ENCODE data around the gene RLN3.

The RLN3 gene

DNA sequence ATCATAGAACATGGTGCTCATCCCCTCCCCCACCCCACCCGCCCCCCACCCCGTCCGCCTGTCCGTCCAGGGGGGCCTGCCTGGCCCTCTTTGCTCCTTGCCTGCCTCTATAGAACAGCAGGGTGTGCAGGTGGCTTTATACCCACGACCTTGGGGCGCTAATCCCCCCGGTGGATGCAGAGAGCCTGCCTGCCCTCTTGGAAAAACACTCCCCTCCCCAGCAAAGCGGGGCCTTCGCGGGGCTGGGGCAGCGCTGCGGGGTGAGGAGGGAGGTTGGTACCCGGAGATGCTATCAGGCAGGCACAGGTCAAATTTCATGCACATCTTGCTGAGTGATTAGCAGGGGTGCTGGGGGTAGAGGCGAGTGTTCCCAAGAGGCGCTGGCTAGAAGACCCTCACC, 43.8 kb upstream of the RLN3 start:
- Histone ChIP-seq H3K4me1 (ENCODE audit: insufficient read depth, low read length) (peaks cover 33% of the 10 kb centered on the region), H3K4me3 (ENCODE audit: low read length) (no peak overlapping the region), H3K36me3 (ENCODE audit: insufficient read depth, low read length) (no peaks in the 10 kb centered on the region), H3K9me3 (ENCODE audit: insufficient read depth, low read depth, low read length) (no peaks in the 10 kb centered on the region), H3K27me3 (ENCODE audit: insufficient read depth, low read length) (no peaks in the 10 kb centered on the region), H3K27ac (ENCODE audit: low read depth, low read length) (no peak overlapping the region), H3K9ac (ENCODE audit: low read depth, low read length) (no peak overlapping the region)
- WGBS, result 80% methylated on average over 12 of the region's 15 CpGs

DNA sequence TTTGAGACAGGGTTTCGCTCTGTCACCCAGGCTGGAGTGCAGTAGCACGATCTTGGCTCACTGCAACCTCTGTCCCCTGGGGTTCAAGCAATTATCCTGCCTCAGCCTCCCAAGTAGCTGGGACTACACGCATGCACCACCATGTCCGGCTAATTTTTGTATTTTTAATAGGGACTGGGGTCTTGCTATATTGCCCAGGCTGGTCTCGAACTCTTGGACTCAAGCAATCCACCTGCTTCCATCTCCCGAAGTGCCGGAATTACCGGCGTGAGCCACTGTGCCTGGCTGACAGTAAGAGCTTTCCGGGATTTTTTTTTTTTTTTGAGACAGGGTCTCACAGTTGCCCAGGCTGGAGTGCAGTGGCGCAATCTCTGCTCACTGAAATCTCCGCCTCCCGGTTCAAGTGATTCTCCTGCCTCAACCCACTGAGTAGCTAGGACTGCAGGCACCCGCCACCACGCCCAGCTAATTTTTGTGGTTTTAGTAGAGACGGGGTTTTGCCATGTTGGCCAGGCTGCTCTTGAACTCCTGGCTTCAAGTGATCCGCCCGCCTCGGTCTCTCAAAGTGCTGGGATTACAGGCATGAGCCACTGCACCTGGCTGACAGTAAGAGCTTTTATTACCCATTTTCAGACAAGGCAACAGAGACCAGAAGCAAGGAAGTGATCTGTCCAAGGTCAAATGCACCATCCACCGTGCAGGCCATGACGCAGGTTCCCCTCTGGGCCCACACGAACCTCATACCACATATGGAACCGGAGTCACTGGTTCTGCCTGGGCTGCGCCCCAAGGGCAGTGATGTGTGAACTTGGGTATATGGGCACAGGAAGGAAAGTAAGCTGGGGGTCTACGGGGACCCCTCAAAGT, 42.8 kb upstream of the RLN3 start:
- peak overlapping the region; percentile 89; the same call in 1 of the 2 replicates for H3K27ac ChIP-seq (ENCODE audit: low read depth, low read length)
- peaks cover 31% of the 10 kb centered on the region for H3K4me1 ChIP-seq (ENCODE audit: insufficient read depth, low read length)
- peak overlapping the region; percentile 62; the same call in 1 of the 2 replicates for H3K9ac ChIP-seq (ENCODE audit: low read depth, low read length)
- WGBS, result 93% methylated on average over 25 of the region's 25 CpGs
- H3K9me3 ChIP-seq (ENCODE audit: insufficient read depth, low read depth, low read length), result no peaks in the 10 kb centered on the region
- H3K36me3 ChIP-seq (ENCODE audit: insufficient read depth, low read length), result no peaks in the 10 kb centered on the region
- H3K27me3 ChIP-seq (ENCODE audit: insufficient read depth, low read length), result no peaks in the 10 kb centered on the region
- H3K4me3 ChIP-seq (ENCODE audit: low read length), result no peak overlapping the region

- Histone ChIP-seq H3K9ac (ENCODE audit: low read depth, low read length) (peak overlapping the region; percentile 62), H3K4me1 (ENCODE audit: insufficient read depth, low read length) (peaks cover 31% of the 10 kb centered on the region), H3K27me3 (ENCODE audit: insufficient read depth, low read length) (no peaks in the 10 kb centered on the region), H3K36me3 (ENCODE audit: insufficient read depth, low read length) (no peaks in the 10 kb centered on the region), H3K9me3 (ENCODE audit: insufficient read depth, low read depth, low read length) (no peaks in the 10 kb centered on the region), H3K4me3 (ENCODE audit: low read length) (no peak overlapping the region), H3K27ac (ENCODE audit: low read depth, low read length) (peak overlapping the region; percentile 89)
- 57% methylated on average over 10 of the region's 10 CpGs for WGBS
Observed at GRCh38 chr19:13985771-13986347, 42.1 kb upstream of the RLN3 start.

- H3K9ac ChIP-seq (ENCODE audit: low read depth, low read length), result peak overlapping the region; percentile 62
- 19% methylated on average over 19 of the region's 19 CpGs for WGBS
- peak overlapping the region; percentile 89 for H3K27ac ChIP-seq (ENCODE audit: low read depth, low read length)
- no peaks in the 10 kb centered on the region for H3K9me3 ChIP-seq (ENCODE audit: insufficient read depth, low read depth, low read length)
- H3K4me1 ChIP-seq (ENCODE audit: insufficient read depth, low read length), result peaks cover 31% of the 10 kb centered on the region
- H3K36me3 ChIP-seq (ENCODE audit: insufficient read depth, low read length), result no peaks in the 10 kb centered on the region
- H3K4me3 ChIP-seq (ENCODE audit: low read length), result no peak overlapping the region
- no peaks in the 10 kb centered on the region for H3K27me3 ChIP-seq (ENCODE audit: insufficient read depth, low read length)
Observed at GRCh38 chr19:13986348-13986904, 41.5 kb upstream of the RLN3 start.

GRCh38 chr19:13987101-13987890, 40.7 kb upstream of the RLN3 start:
- Histone ChIP-seq H3K9me3 (ENCODE audit: insufficient read depth, low read depth, low read length) (no peaks in the 10 kb centered on the region), H3K27ac (ENCODE audit: low read depth, low read length) (peak overlapping the region; percentile 89), H3K36me3 (ENCODE audit: insufficient read depth, low read length) (peaks cover 5% of the 10 kb centered on the region; the same call in 1 of the 2 replicates), H3K4me1 (ENCODE audit: insufficient read depth, low read length) (peaks cover 31% of the 10 kb centered on the region), H3K27me3 (ENCODE audit: insufficient read depth, low read length) (no peaks in the 10 kb centered on the region), H3K9ac (ENCODE audit: low read depth, low read length) (0 out of 2 replicates have a peak overlapping the region, but pooled peaks have one; percentile 5), H3K4me3 (ENCODE audit: low read length) (no peak overlapping the region)
- WGBS, result 72% methylated on average over 17 of the region's 17 CpGs

GRCh38 chr19:13989487-13989886, 38.5 kb upstream of the RLN3 start:
- no peak overlapping the region for H3K27ac ChIP-seq (ENCODE audit: low read depth, low read length)
- no peaks in the 10 kb centered on the region for H3K9me3 ChIP-seq (ENCODE audit: insufficient read depth, low read depth, low read length)
- 89% methylated on average over 7 of the region's 7 CpGs for WGBS

DNA sequence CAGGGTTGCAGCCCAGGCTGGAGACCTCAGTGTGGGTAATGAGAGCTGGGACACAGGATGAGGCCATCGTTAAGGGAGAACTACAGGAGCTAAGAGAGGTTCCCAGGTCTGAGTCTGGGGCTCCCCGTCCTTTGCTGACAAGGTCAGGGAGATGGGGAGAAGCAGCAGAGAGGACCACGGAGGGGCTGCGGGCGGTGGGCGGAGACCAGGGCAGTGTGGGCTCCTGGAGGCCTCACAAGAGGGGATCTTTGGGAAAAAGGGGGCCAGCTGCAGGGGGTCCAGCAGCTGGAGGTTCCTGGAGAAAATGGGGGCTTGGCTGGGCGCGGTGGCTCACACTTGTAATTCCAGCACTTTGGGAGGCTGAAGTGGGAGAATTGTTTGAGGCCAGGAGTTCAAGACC, 37.9 kb upstream of the RLN3 start:
- Histone ChIP-seq H3K4me1 (ENCODE audit: insufficient read depth, low read length) (peaks cover 26% of the 10 kb centered on the region), H3K4me3 (ENCODE audit: low read length) (no peak overlapping the region), H3K9me3 (ENCODE audit: insufficient read depth, low read depth, low read length) (no peaks in the 10 kb centered on the region), H3K36me3 (ENCODE audit: insufficient read depth, low read length) (peaks cover 6% of the 10 kb centered on the region; the same call in 1 of the 2 replicates), H3K9ac (ENCODE audit: low read depth, low read length) (no peak overlapping the region), H3K27ac (ENCODE audit: low read depth, low read length) (no peak overlapping the region), H3K27me3 (ENCODE audit: insufficient read depth, low read length) (no peaks in the 10 kb centered on the region)
- WGBS, result 91% methylated on average over 8 of the region's 8 CpGs

More at GRCh38 chr19:13989487-13989886, 38.5 kb upstream of the RLN3 start:
- Histone ChIP-seq H3K4me1 (ENCODE audit: insufficient read depth, low read length) (peaks cover 27% of the 10 kb centered on the region), H3K9ac (ENCODE audit: low read depth, low read length) (no peak overlapping the region), H3K27me3 (ENCODE audit: insufficient read depth, low read length) (no peaks in the 10 kb centered on the region), H3K4me3 (ENCODE audit: low read length) (no peak overlapping the region), H3K36me3 (ENCODE audit: insufficient read depth, low read length) (peaks cover 6% of the 10 kb centered on the region; the same call in 1 of the 2 replicates)

- no peak overlapping the region for H3K4me3 ChIP-seq (ENCODE audit: low read length)
- H3K36me3 ChIP-seq (ENCODE audit: insufficient read depth, low read length), result peaks cover 6% of the 10 kb centered on the region; the same call in 1 of the 2 replicates
- H3K9ac ChIP-seq (ENCODE audit: low read depth, low read length), result no peak overlapping the region
- no peak overlapping the region for H3K27ac ChIP-seq (ENCODE audit: low read depth, low read length)
- WGBS, result 94% methylated on average over 7 of the region's 7 CpGs
- no peaks in the 10 kb centered on the region for H3K27me3 ChIP-seq (ENCODE audit: insufficient read depth, low read length)
- H3K9me3 ChIP-seq (ENCODE audit: insufficient read depth, low read depth, low read length), result no peaks in the 10 kb centered on the region
- H3K4me1 ChIP-seq (ENCODE audit: insufficient read depth, low read length), result peaks cover 11% of the 10 kb centered on the region
Observed at GRCh38 chr19:13992025-13992424, 35.9 kb upstream of the RLN3 start.

DNA sequence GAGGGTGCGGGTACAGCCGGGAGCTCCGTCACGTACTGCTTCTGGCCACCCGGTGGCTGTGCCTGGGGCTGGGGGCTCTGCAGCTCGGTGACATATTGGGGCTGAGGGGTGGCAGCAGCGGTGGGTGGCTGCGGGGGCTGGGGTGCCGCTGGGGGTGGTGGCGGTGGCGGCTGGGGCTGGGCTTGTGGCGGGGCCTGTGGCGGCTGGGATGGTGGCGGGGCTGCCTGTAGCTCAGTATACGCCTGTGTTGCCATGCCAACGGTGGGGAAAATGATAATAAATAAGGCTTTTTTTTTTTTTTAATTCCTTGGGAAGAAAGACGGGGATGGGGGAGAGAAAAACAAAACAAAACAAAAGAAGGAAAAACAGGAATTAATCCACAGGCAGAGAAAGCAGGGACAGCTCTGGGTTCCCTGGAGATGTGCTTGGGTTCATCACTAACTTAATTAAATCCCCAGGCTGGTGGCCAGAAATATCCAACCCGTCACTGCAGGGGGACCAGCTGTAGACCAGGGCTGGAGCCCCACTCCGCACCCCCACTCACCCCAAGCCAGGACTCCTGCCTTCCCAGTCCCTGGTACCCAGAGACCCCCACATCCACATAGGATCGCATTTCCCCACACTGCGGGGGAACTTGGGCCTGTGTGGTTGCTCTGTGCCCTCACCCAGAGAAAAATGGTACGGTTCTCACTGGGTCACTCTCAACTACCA, 34.2 kb upstream of the RLN3 start:
- peaks cover 6% of the 10 kb centered on the region; the same call in 1 of the 2 replicates for H3K36me3 ChIP-seq (ENCODE audit: insufficient read depth, low read length)
- WGBS, result 90% methylated on average over 20 of the region's 22 CpGs
- no peaks in the 10 kb centered on the region for H3K27me3 ChIP-seq (ENCODE audit: insufficient read depth, low read length)
- H3K4me3 ChIP-seq (ENCODE audit: low read length), result no peak overlapping the region
- H3K9ac ChIP-seq (ENCODE audit: low read depth, low read length), result no peak overlapping the region
- no peak overlapping the region for H3K27ac ChIP-seq (ENCODE audit: low read depth, low read length)
- H3K4me1 ChIP-seq (ENCODE audit: insufficient read depth, low read length), result peaks cover 2% of the 10 kb centered on the region; the same call in 1 of the 2 replicates
- H3K9me3 ChIP-seq (ENCODE audit: insufficient read depth, low read depth, low read length), result peaks cover 4% of the 10 kb centered on the region; the same call in 1 of the 2 replicates

- WGBS, result 94% methylated on average over 13 of the region's 13 CpGs
- H3K9ac ChIP-seq (ENCODE audit: low read depth, low read length), result no peak overlapping the region
Observed at GRCh38 chr19:13995017-13995728, 32.8 kb upstream of the RLN3 start.

More at GRCh38 chr19:13995017-13995728, 32.8 kb upstream of the RLN3 start:
- no peak overlapping the region for H3K27ac ChIP-seq (ENCODE audit: low read depth, low read length)
- H3K36me3 ChIP-seq (ENCODE audit: insufficient read depth, low read length), result peaks cover 6% of the 10 kb centered on the region
- no peak overlapping the region for H3K4me3 ChIP-seq (ENCODE audit: low read length)
- no peaks in the 10 kb centered on the region for H3K4me1 ChIP-seq (ENCODE audit: insufficient read depth, low read length)
- H3K9me3 ChIP-seq (ENCODE audit: insufficient read depth, low read depth, low read length), result peaks cover 11% of the 10 kb centered on the region
- no peaks in the 10 kb centered on the region for H3K27me3 ChIP-seq (ENCODE audit: insufficient read depth, low read length)
